Measurements from ENCODE around the gene ACRV1. TPM values are rescaled to one million over a fixed set of nuclear protein-coding genes. Genes with fewer than 3 reads are reported as not detected.
A peak's percentile ranks its signal among the peaks of the same experiment; 100 is the strongest.

Gene ACRV1, protein sequence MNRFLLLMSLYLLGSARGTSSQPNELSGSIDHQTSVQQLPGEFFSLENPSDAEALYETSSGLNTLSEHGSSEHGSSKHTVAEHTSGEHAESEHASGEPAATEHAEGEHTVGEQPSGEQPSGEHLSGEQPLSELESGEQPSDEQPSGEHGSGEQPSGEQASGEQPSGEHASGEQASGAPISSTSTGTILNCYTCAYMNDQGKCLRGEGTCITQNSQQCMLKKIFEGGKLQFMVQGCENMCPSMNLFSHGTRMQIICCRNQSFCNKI
- total RNA-seq (2022), result not detected in 2 replicates
- percentile 7 among the genes with signal in this experiment for Bru-seq, nascent RNA
- not detected for BruChase-seq, experiment 1, labeled RNA remaining after a 2-hour chase
- BruChase-seq, experiment 2, labeled RNA remaining after a 6-hour chase, result not detected
- long read RNA-seq, partial matches to known transcripts, result 0 of 1 reads
- long read RNA-seq, other reads (novel, unspliced or antisense), result 1 of 1 reads

DNA sequence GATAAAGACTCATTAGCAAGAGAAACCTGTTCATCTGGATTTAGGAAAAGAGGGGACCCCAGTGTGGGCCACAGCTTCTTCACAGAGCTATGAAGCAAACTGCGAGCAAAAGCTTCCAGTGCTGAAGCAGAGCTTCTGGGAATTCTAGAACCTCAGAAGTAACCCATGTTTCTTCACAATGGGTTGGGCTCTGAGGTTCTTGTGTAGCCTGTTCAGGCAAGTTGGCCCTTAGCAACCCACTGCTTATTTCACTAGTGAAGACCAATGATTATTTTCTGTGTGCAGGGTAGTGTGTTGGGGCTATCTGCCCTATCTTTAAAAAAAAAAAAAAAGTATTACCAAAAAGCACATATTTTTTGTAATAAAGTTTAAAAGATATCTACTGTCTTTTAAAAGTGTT is at the start of gene ACRV1:
TSS of gene ACRV1 (minus strand) at position 101 of the 400 bp plus-strand sequence. CDS start at position 34, 67 bp downstream.
- no peak within 1 kb of the TSS for H3K4me3 Mint-ChIP-seq (ENCODE audit: unreplicated experiment)
- DNase-seq, result no peak
- Histone ChIP-seq H3K4me3 (ENCODE audit: low read depth, low read length) (no peak within 1 kb of the TSS), H3K4me1 (peaks cover 13% of the 10 kb centered on the region), H3K27me3 (replicated peaks; ENCODE audit: control insufficient read depth, insufficient read depth, low read length) (no peaks in the 10 kb centered on the region), H3K36me3 (ENCODE audit: control insufficient read depth, insufficient read depth, low read length) (peaks cover 6% of the 10 kb centered on the region), H3K9me3 (no peaks in the 10 kb centered on the region)
- BruUV-seq (replicated peaks), result no TSS peak
- intact Hi-C loops (cut with micrococcal nuclease; ENCODE audit: unreplicated experiment), result no loop called here
- no peaks in the 10 kb centered on the region for H3K27me3 Mint-ChIP-seq (ENCODE audit: insufficient read depth, unreplicated experiment)
- TF ChIP-seq, protein P1, sequence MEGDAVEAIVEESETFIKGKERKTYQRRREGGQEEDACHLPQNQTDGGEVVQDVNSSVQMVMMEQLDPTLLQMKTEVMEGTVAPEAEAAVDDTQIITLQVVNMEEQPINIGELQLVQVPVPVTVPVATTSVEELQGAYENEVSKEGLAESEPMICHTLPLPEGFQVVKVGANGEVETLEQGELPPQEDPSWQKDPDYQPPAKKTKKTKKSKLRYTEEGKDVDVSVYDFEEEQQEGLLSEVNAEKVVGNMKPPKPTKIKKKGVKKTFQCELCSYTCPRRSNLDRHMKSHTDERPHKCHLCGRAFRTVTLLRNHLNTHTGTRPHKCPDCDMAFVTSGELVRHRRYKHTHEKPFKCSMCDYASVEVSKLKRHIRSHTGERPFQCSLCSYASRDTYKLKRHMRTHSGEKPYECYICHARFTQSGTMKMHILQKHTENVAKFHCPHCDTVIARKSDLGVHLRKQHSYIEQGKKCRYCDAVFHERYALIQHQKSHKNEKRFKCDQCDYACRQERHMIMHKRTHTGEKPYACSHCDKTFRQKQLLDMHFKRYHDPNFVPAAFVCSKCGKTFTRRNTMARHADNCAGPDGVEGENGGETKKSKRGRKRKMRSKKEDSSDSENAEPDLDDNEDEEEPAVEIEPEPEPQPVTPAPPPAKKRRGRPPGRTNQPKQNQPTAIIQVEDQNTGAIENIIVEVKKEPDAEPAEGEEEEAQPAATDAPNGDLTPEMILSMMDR (IDR thresholded peaks at IDR 0.05; ENCODE audit: insufficient read depth in 1 of 2, low read depth in 1 of 2, low read length in 1 of 2, severe bottlenecking in 1 of 2, unreplicated experiment in 1 of 2), result no peak
- CTCF ChIA-PET, result no interaction called here
- H3K27ac Mint-ChIP-seq (ENCODE audit: unreplicated experiment), result no peak within 1 kb of the TSS
- H3K36me3 Mint-ChIP-seq (ENCODE audit: insufficient read depth, unreplicated experiment), result peaks cover 28% of the 10 kb centered on the region
- no peaks in the 10 kb centered on the region for H3K9me3 Mint-ChIP-seq (ENCODE audit: unreplicated experiment)
- POLR2A ChIA-PET, result no interaction called here
- H3K4me1 Mint-ChIP-seq (ENCODE audit: low read depth, unreplicated experiment), result peaks cover 10% of the 10 kb centered on the region

DNA sequence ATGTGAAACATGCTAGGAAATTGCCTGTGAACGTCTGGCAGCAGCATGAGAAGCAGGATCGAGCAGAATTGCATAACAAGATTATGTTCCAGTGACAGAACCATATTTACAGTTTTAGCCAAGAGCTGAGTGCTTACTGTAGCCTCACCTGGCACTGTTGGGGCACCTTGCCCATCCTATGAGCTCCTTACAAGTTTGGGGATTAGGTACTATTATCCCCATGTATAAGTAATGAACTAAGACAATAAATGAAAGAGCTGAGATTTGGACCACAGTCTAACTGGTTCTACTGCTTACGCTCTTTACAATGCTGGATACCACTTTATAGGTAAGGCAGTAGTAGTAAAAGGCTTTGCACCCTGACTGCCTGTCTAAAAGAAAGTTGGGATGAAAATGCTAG is 48.3 kb upstream of the ACRV1 start:
- no peaks in the 10 kb centered on the region for H3K9me3 ChIP-seq
- H3K27me3 Mint-ChIP-seq (ENCODE audit: insufficient read depth, unreplicated experiment), result peaks cover 4% of the 10 kb centered on the region
- no peak overlapping the region for H3K4me3 ChIP-seq (ENCODE audit: low read depth, low read length)
- H3K4me1 Mint-ChIP-seq (ENCODE audit: low read depth, unreplicated experiment), result no peaks in the 10 kb centered on the region
- H3K4me3 Mint-ChIP-seq (ENCODE audit: unreplicated experiment), result no peak overlapping the region
- no peak for DNase-seq
- no peaks in the 10 kb centered on the region; the same call in 1 of the 2 replicates for H3K27me3 ChIP-seq (replicated peaks; ENCODE audit: control insufficient read depth, insufficient read depth, low read length)
- ChIA-PET CTCF (no interaction called here), POLR2A (no interaction called here)
- no TSS peak for BruUV-seq (replicated peaks)
- TF ChIP-seq, protein P1 (IDR thresholded peaks at IDR 0.05; ENCODE audit: insufficient read depth in 1 of 2, low read depth in 1 of 2, low read length in 1 of 2, severe bottlenecking in 1 of 2, unreplicated experiment in 1 of 2), result no peak
- no peaks in the 10 kb centered on the region for H3K4me1 ChIP-seq
- no peaks in the 10 kb centered on the region for H3K9me3 Mint-ChIP-seq (ENCODE audit: unreplicated experiment)
- H3K27ac Mint-ChIP-seq (ENCODE audit: unreplicated experiment), result no peak overlapping the region
- H3K36me3 Mint-ChIP-seq (ENCODE audit: insufficient read depth, unreplicated experiment), result no peaks in the 10 kb centered on the region
- intact Hi-C loops (cut with micrococcal nuclease; ENCODE audit: unreplicated experiment), result no loop called here
- no peaks in the 10 kb centered on the region for H3K36me3 ChIP-seq (ENCODE audit: control insufficient read depth, insufficient read depth, low read length)

DNA sequence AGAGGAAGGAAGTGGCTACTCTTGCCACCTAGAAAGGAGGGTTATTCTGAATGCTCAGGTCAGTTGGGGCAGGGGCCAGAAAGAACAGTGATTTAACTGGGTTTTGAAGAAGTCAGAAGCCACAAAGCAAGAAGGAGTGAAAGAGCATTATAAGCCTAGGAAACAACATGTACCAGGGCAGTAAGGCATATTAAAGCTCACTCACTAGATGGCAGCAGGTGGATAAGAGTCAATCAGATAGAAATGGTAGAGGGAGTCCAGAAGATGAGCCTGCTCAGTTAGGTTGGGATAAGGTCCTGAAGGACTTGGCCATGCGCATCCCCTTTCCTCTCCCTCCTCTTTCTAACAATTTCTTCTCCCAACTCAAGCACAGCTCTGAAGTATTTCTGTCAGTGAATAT is 43.5 kb upstream of the ACRV1 start:
- no peaks in the 10 kb centered on the region; the same call in none of the 2 replicates for H3K27me3 ChIP-seq (replicated peaks; ENCODE audit: control insufficient read depth, insufficient read depth, low read length)
- no peaks in the 10 kb centered on the region for H3K36me3 ChIP-seq (ENCODE audit: control insufficient read depth, insufficient read depth, low read length)
- H3K9me3 ChIP-seq, result no peaks in the 10 kb centered on the region
- no peaks in the 10 kb centered on the region for H3K4me1 ChIP-seq
- Mint-ChIP-seq H3K4me3 (ENCODE audit: unreplicated experiment) (no peak overlapping the region), H3K9me3 (ENCODE audit: unreplicated experiment) (no peaks in the 10 kb centered on the region), H3K27me3 (ENCODE audit: insufficient read depth, unreplicated experiment) (peaks cover 22% of the 10 kb centered on the region), H3K27ac (ENCODE audit: unreplicated experiment) (no peak overlapping the region), H3K4me1 (ENCODE audit: low read depth, unreplicated experiment) (no peaks in the 10 kb centered on the region), H3K36me3 (ENCODE audit: insufficient read depth, unreplicated experiment) (no peaks in the 10 kb centered on the region)
- POLR2A ChIA-PET, result no interaction called here
- intact Hi-C loops (cut with micrococcal nuclease; ENCODE audit: unreplicated experiment), result loop anchor here (1.0 kb wide), 2 partner anchors 145 to 150 kb away; no protein-coding TSS in a partner anchor
- BruUV-seq (replicated peaks), result no TSS peak
- CTCF ChIA-PET, result interaction anchor here (0.5 to 1.2 kb wide), 3 partner anchors 144 to 305 kb away, joined by 3 to 4 read pairs (median 3); no protein-coding TSS in a partner anchor
- peak in 1 of 2 experiments; percentile 29 for DNase-seq
- TF ChIP-seq, protein P1 (IDR thresholded peaks at IDR 0.05; ENCODE audit: insufficient read depth in 1 of 2, low read depth in 1 of 2, low read length in 1 of 2, severe bottlenecking in 1 of 2, unreplicated experiment in 1 of 2), result peak; percentile 41
- H3K4me3 ChIP-seq (ENCODE audit: low read depth, low read length), result no peak overlapping the region
